Neural progenitor cell (in vitro differentiated cells): ENCODE results near the gene ASIC5.

Experiments
- CTCF ChIP-seq: fragments of 200-600 bp; sonication (generic); IDR thresholded peaks from 2 replicates; pipeline ENCODE4 v1.5.1; 2017; ENCODE audit warnings: antibody characterized with exemption, mild to moderate bottlenecking
- EZH2phosphoT487 ChIP-seq: fragments of 200-600 bp; sonication (generic); IDR thresholded peaks from 2 replicates; pipeline ENCODE4 v1.6.1; 2017; ENCODE audit warnings: antibody characterized with exemption

GRCh38 chr4:155799794-155800123, 66.3 kb downstream of the ASIC5 start:
- no peak for TF ChIP-seq CTCF
- no peak for TF ChIP-seq EZH2phosphoT487
